ENCODE data around the gene ERFE.
A peak's percentile ranks its signal among the peaks of the same experiment; 100 is the strongest.
"Not testable (repeated sequence)": the region's sequence is repeated elsewhere in the genome, so short reads cannot be mapped to it uniquely, and the experiment has no call there.

Gene ERFE

GRCh38 chr2:238158509-238159070, at the start of gene ERFE:
ERFE (plus strand) TSS chr2:238158970; CDS start chr2:238159008, 38 bp downstream.
- DNase-seq (ENCODE audit: low spot score) = no peak

GRCh38 chr2:238113611-238114010, 45.2 kb upstream of the ERFE start:
- no peak for DNase-seq (ENCODE audit: low spot score)

GRCh38 chr2:238114331-238114841, 44.4 kb upstream of the ERFE start:
- no peak for DNase-seq (ENCODE audit: low spot score)

- no peak for DNase-seq (ENCODE audit: low spot score)
Observed at GRCh38 chr2:238114851-238115660, 43.7 kb upstream of the ERFE start.

GRCh38 chr2:238115709-238116108, 43.1 kb upstream of the ERFE start:
- DNase-seq (ENCODE audit: low spot score) = not testable (repeated sequence)

- no peak for DNase-seq (ENCODE audit: low spot score)
Observed at GRCh38 chr2:238116298-238117198, 42.2 kb upstream of the ERFE start.

- DNase-seq (ENCODE audit: low spot score) = no peak
Observed at GRCh38 chr2:238117199-238118154, 41.3 kb upstream of the ERFE start.

GRCh38 chr2:238119756-238120462, 38.9 kb upstream of the ERFE start:
- peak; percentile 76 for DNase-seq (ENCODE audit: low spot score)

- no peak for DNase-seq (ENCODE audit: low spot score)
Observed at GRCh38 chr2:238120463-238121298, 38.1 kb upstream of the ERFE start.

- no peak for DNase-seq (ENCODE audit: low spot score)
Observed at GRCh38 chr2:238121511-238122286, 37.1 kb upstream of the ERFE start.

GRCh38 chr2:238122287-238123217, 36.2 kb upstream of the ERFE start:
- DNase-seq (ENCODE audit: low spot score) = no peak

- DNase-seq (ENCODE audit: low spot score) = no peak
Observed at GRCh38 chr2:238123218-238123971, 35.4 kb upstream of the ERFE start.

- DNase-seq (ENCODE audit: low spot score) = no peak
Observed at GRCh38 chr2:238123991-238124470, 34.7 kb upstream of the ERFE start.

GRCh38 chr2:238124488-238125126, 34.2 kb upstream of the ERFE start:
- DNase-seq (ENCODE audit: low spot score) = no peak

GRCh38 chr2:238125127-238125885, 33.5 kb upstream of the ERFE start:
- DNase-seq (ENCODE audit: low spot score) = no peak

GRCh38 chr2:238126338-238126737, 32.4 kb upstream of the ERFE start:
- DNase-seq (ENCODE audit: low spot score) = no peak

Data from cerebellar cortex (tissue), 1 donor.